OCI-LY7 (cell line): ENCODE results near the gene MTHFD2. TPM values are rescaled to one million over a fixed set of nuclear protein-coding genes. Genes with fewer than 3 reads are reported as not detected.
"Not testable (repeated sequence)": the region's sequence is repeated elsewhere in the genome, so short reads cannot be mapped to it uniquely, and the experiment has no call there.

ENCODE experiments used
- BruUV-seq: library from RNA; stranded (reverse); fragments of 400-500 nt; replicated peaks from 2 replicates; lab custom pipeline; 2021; lab: Mats Ljungman, UMichigan
- CTCF ChIA-PET: fragments of 300-600 bp; sonication (Branson Sonifier 250); formaldehyde crosslinking; loops from one replicate; lab custom pipeline; 2022; ENCODE audit warnings: antibody characterized with exemption; ENCODE audit not compliant: unreplicated experiment; lab: Charles Lee
- POLR2A ChIA-PET: fragments of 300-600 bp; sonication (Branson Sonifier 250); formaldehyde crosslinking; loops from one replicate; lab custom pipeline; 2022; ENCODE audit warnings: antibody characterized with exemption; lab: Charles Lee
- DNase-seq: peaks from one replicate; pipeline ENCODE4 v3.0.0-alpha.2; 2015; ENCODE audit warnings: low spot score
- H2AFZ ChIP-seq: fragments of 200-600 bp; sonication (generic), shearing (Covaris generic); 2 replicates; pipeline ENCODE4 v1.6.1; 2014; ENCODE audit warnings: mild to moderate bottlenecking, antibody characterized with exemption, low read length, moderate library complexity
- H3K27ac ChIP-seq: fragments of 200-600 bp; sonication (generic); 2 replicates; pipeline ENCODE4 v1.5.1; 2014; ENCODE audit warnings: mixed run types, low read depth, mild to moderate bottlenecking, moderate library complexity, low read length, inconsistent platforms; ENCODE audit not compliant: poor library complexity, severe bottlenecking
- H3K36me3 ChIP-seq: fragments of 200-600 bp; sonication (generic); 2 replicates; pipeline ENCODE4 v1.6.1; 2014; ENCODE audit warnings: mild to moderate bottlenecking, antibody characterized with exemption, low read length, moderate library complexity, mixed read lengths; ENCODE audit not compliant: insufficient read depth
- H3K4me1 ChIP-seq: fragments of 200-600 bp; sonication (generic); 2 replicates; pipeline ENCODE4 v1.5.1; 2014; ENCODE audit warnings: mild to moderate bottlenecking, low read length; ENCODE audit not compliant: insufficient read depth, poor library complexity, severe bottlenecking
- H3K4me2 ChIP-seq: fragments of 200-600 bp; sonication (generic); 2 replicates; pipeline ENCODE4 v1.6.1; 2014; ENCODE audit warnings: mild to moderate bottlenecking, low read length
- H3K4me3 ChIP-seq: fragments of 200-600 bp; sonication (generic); 2 replicates; pipeline ENCODE4 v1.5.1; 2014; ENCODE audit warnings: mild to moderate bottlenecking, low read depth, low read length; ENCODE audit not compliant: poor library complexity, severe bottlenecking
- H3K79me2 ChIP-seq: fragments of 200-600 bp; sonication (generic); 2 replicates; pipeline ENCODE4 v1.6.1; 2016; ENCODE audit warnings: low read depth, mild to moderate bottlenecking, low read length, moderate library complexity, mixed read lengths; ENCODE audit not compliant: insufficient read depth
- H3K9me2 ChIP-seq: fragments of 200-600 bp; sonication (generic); 2 replicates; pipeline ENCODE4 v1.6.1; 2016; ENCODE audit warnings: mild to moderate bottlenecking, low read length, mixed read lengths; ENCODE audit not compliant: insufficient read depth
- H3K9me3 ChIP-seq: fragments of 200-600 bp; sonication (generic); 2 replicates; pipeline ENCODE4 v1.6.1; 2014; ENCODE audit warnings: mild to moderate bottlenecking, mixed run types, low read length, mixed read lengths
- H4K20me1 ChIP-seq: fragments of 200-600 bp; sonication (generic); 2 replicates; pipeline ENCODE4 v1.6.1; 2014; ENCODE audit warnings: mild to moderate bottlenecking, antibody characterized with exemption, low read length, moderate library complexity, mixed read lengths; ENCODE audit not compliant: insufficient read depth
- EZH2phosphoT487 ChIP-seq: fragments of 200-600 bp; sonication (generic); IDR thresholded peaks from 2 replicates; pipeline ENCODE4 v1.6.1; 2018; ENCODE audit warnings: low read depth, borderline replicate concordance, mild to moderate bottlenecking, mixed run types, antibody characterized with exemption, low read length, moderate library complexity, mixed read lengths
- intact Hi-C: fragments of 100-400 bp; cut with micrococcal nuclease; formaldehyde crosslinking; loops from one replicate; pipeline ENCODE4 v1.10.0; 2022; ENCODE audit not compliant: unreplicated experiment
- total RNA-seq, 2 experiments: library from RNA; depleted of rRNA in 1 of 2; stranded (reverse); fragments of >200 nt in 1 of 2; shearing (Covaris generic) in 1 of 2; gene quantifications; 2 replicates each; pipeline ENCODE4 v1.2.3, GENCODE V29; 2014 to 2022
- TF ChIP-seq, protein P1 (sequence below): fragments of 200-600 bp; sonication (generic); conservative IDR thresholded peaks from 2 replicates; pipeline ENCODE4 v1.5.1; 2014; ENCODE audit warnings: mild to moderate bottlenecking, antibody characterized with exemption, low read length, moderate library complexity, mixed read lengths

MTHFD2 gene
- total RNA-seq, 2 experiments from 2014 or later: 220 to 365 TPM

- Histone ChIP-seq H2AFZ (no peak overlapping the region), H3K4me1 (no peaks in the 10 kb centered on the region), H3K4me2 (no peak overlapping the region), H4K20me1 (peaks cover 19% of the 10 kb centered on the region), H3K9me3 (no peaks in the 10 kb centered on the region), H3K27ac (no peak overlapping the region), H3K9me2 (no peaks in the 10 kb centered on the region), H3K4me3 (no peak overlapping the region), H3K79me2 (peaks cover 28% of the 10 kb centered on the region), H3K36me3 (peaks cover 99% of the 10 kb centered on the region)
- DNase-seq: no peak
- BruUV-seq: no TSS peak
- intact Hi-C loops: loop anchor here (5.0 kb wide), 2 partner anchors 46 to 61 kb away; no protein-coding TSS in a partner anchor
- ChIA-PET POLR2A (interaction anchor here (0.7 to 1.2 kb wide), 2 partner anchors 11 to 35 kb away, joined by 4 to 7 read pairs; no protein-coding TSS in a partner anchor), CTCF (no interaction called here)
- TF ChIP-seq, protein P1, sequence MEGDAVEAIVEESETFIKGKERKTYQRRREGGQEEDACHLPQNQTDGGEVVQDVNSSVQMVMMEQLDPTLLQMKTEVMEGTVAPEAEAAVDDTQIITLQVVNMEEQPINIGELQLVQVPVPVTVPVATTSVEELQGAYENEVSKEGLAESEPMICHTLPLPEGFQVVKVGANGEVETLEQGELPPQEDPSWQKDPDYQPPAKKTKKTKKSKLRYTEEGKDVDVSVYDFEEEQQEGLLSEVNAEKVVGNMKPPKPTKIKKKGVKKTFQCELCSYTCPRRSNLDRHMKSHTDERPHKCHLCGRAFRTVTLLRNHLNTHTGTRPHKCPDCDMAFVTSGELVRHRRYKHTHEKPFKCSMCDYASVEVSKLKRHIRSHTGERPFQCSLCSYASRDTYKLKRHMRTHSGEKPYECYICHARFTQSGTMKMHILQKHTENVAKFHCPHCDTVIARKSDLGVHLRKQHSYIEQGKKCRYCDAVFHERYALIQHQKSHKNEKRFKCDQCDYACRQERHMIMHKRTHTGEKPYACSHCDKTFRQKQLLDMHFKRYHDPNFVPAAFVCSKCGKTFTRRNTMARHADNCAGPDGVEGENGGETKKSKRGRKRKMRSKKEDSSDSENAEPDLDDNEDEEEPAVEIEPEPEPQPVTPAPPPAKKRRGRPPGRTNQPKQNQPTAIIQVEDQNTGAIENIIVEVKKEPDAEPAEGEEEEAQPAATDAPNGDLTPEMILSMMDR: no peak
- no peak for TF ChIP-seq EZH2phosphoT487
Measured at GRCh38 chr2:74212702-74213410, 14.4 kb downstream of the MTHFD2 start.

GRCh38 chr2:74215771-74216170, 17.4 kb downstream of the MTHFD2 start:
- BruUV-seq, H4K20me1 ChIP-seq, intact Hi-C loops, H3K9me2 ChIP-seq, H3K27ac ChIP-seq, H3K79me2 ChIP-seq, H3K4me3 ChIP-seq, H2AFZ ChIP-seq, H3K4me1 ChIP-seq, H3K4me2 ChIP-seq, H3K9me3 ChIP-seq, CTCF ChIA-PET, DNase-seq: not testable (repeated sequence)
- H3K36me3 ChIP-seq: peaks cover 95% of the 10 kb centered on the region
- POLR2A ChIA-PET: interaction anchor here (0.6 to 1.5 kb wide), 7 partner anchors 8 to 669 kb away, joined by 3 to 10 read pairs (median 5); no protein-coding TSS in a partner anchor

DNA sequence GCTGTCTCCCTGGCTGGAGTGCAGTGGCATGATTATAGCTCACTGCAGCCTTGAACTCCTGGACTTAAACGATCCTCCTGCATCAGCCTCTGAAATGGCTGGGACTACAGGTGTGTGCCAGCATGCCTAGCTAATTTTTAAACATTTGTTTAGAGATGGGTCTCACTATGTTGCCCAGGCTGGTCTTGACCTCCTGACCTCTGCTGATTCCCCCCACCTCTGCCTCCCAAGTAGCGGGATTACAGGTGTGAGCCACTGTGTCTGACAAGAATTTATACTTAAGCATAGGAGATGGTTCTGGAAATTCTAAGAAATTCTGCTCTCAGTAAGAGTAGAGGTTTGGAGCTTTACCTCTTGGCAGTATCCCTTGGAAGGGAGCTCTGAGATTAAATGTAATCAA, 18.2 kb downstream of the MTHFD2 start:
- H3K27ac ChIP-seq: no peak overlapping the region
- POLR2A ChIA-PET: interaction anchor here (0.6 to 1.5 kb wide), 4 partner anchors 9 to 670 kb away, joined by 3 to 10 read pairs (median 6); no protein-coding TSS in a partner anchor
- H3K4me3 ChIP-seq: no peak overlapping the region
- H3K36me3 ChIP-seq: peaks cover 93% of the 10 kb centered on the region
- CTCF ChIA-PET: no interaction called here
- H2AFZ ChIP-seq: no peak overlapping the region
- TF ChIP-seq EZH2phosphoT487: no peak
- TF ChIP-seq, protein P1: no peak
- intact Hi-C loops: no loop called here
- H3K9me2 ChIP-seq: no peaks in the 10 kb centered on the region
- H3K79me2 ChIP-seq: peaks cover under 1% of the 10 kb centered on the region; the same call in 1 of the 2 replicates
- BruUV-seq: no TSS peak
- no peak overlapping the region for H3K4me2 ChIP-seq
- H3K4me1 ChIP-seq: no peaks in the 10 kb centered on the region
- H3K9me3 ChIP-seq: no peaks in the 10 kb centered on the region
- DNase-seq: no peak
- peaks cover 10% of the 10 kb centered on the region; the same call in 1 of the 2 replicates for H4K20me1 ChIP-seq
